Endothelial cell of umbilical vein (primary cell): ENCODE measurements around the gene PLAA. TPM values are rescaled to one million over a fixed set of nuclear protein-coding genes. Genes with fewer than 3 reads are reported as not detected.

Source experiments
- BruUV-seq: library from RNA; stranded (reverse); fragments of 400-500 nt; replicated peaks from 2 replicates; lab custom pipeline; 2021; lab: Mats Ljungman, UMichigan
- CTCF ChIA-PET: fragments of 300-600, 350-600 bp; sonication (Branson Sonifier 250); formaldehyde crosslinking; loops from one replicate; lab custom pipeline; 2021; ENCODE audit warnings: antibody characterized with exemption, inconsistent platforms; lab: Charles Lee
- POLR2A ChIA-PET: fragments of 300-600, 350-600 bp; sonication (Branson Sonifier 250); formaldehyde crosslinking; loops from one replicate; lab custom pipeline; 2021; ENCODE audit warnings: antibody characterized with exemption, inconsistent platforms; lab: Charles Lee
- DNase-seq: peaks from one replicate; pipeline ENCODE4 v3.0.0-alpha.2; 2011; ENCODE audit warnings: low read depth, low spot score
- FAIRE-seq: peaks from 2 replicates; lab custom pipeline; 2011; peaks lifted over from hg19 to GRCh38; lab: Jason Lieb, UNC
- H2AFZ ChIP-seq: 2 replicates; pipeline ENCODE4 v1.6.0; 2012; ENCODE audit warnings: low read depth, low read length, control low read depth, inconsistent platforms
- H3K27ac ChIP-seq: 2 replicates; pipeline ENCODE4 v1.5.1; 2011; ENCODE audit warnings: low read depth, mild to moderate bottlenecking, control low read depth, low read length, moderate library complexity; ENCODE audit not compliant: insufficient read depth
- H3K27me3 ChIP-seq, 2 experiments: 2 replicates each; pipeline versions ENCODE4 v1.6.0 to v1.6.1; 2011; ENCODE audit warnings: low read length in 2 of 2, mixed read lengths in 1 of 2; ENCODE audit not compliant: control insufficient read depth in 2 of 2, insufficient read depth in 2 of 2
- H3K36me3 ChIP-seq, 2 experiments: 2 replicates in 1 of 2; 3 replicates in 1 of 2; pipeline ENCODE4 v1.5.1; 2011; ENCODE audit warnings: low read length in 2 of 2, mild to moderate bottlenecking in 1 of 2, moderate library complexity in 1 of 2; ENCODE audit not compliant: control insufficient read depth in 2 of 2, insufficient read depth in 2 of 2; ENCODE audit errors: extremely low read depth in 1 of 2
- H3K4me1 ChIP-seq: 3 replicates; pipeline ENCODE4 v1.5.1; 2011; ENCODE audit warnings: mild to moderate bottlenecking, low read length; ENCODE audit not compliant: control insufficient read depth, insufficient read depth; ENCODE audit errors: extremely low read depth
- H3K4me2 ChIP-seq: 2 replicates; pipeline ENCODE4 v1.6.1; 2011; ENCODE audit warnings: low read length, control low read depth, mixed read lengths; ENCODE audit not compliant: insufficient read depth
- H3K4me3 ChIP-seq, 3 experiments: fragments of 200-600 bp in 1 of 3; sonication (generic), shearing (Covaris generic) in 1 of 3; replicated peaks in 1 of 3; 2 replicates each; pipeline ENCODE4 v1.5.1; 2011 to 2016; ENCODE audit warnings: control low read depth in 3 of 3, low read length in 3 of 3, mild to moderate bottlenecking in 2 of 3, inconsistent platforms in 1 of 3, low read depth in 1 of 3, moderate library complexity in 1 of 3; ENCODE audit not compliant: insufficient read depth in 1 of 3
- H3K79me2 ChIP-seq: 2 replicates; pipeline ENCODE4 v1.6.0; 2012; ENCODE audit warnings: low read length, inconsistent platforms; ENCODE audit not compliant: control insufficient read depth, insufficient read depth
- H3K9ac ChIP-seq: replicated peaks from 2 replicates; pipeline ENCODE3; 2011; ENCODE audit warnings: low read length, control low read depth; ENCODE audit not compliant: insufficient read depth; ENCODE audit errors: extremely low read depth
- H3K9me1 ChIP-seq: replicated peaks from 3 replicates; pipeline ENCODE4 v1.6.0; 2011; ENCODE audit warnings: mild to moderate bottlenecking, low read length; ENCODE audit not compliant: control insufficient read depth, insufficient read depth; ENCODE audit errors: extremely low read depth
- H3K9me3 ChIP-seq: replicated peaks from 2 replicates; pipeline ENCODE4 v1.5.1; 2012; ENCODE audit warnings: low read length, inconsistent platforms; ENCODE audit not compliant: control insufficient read depth, insufficient read depth
- H4K20me1 ChIP-seq: replicated peaks from 2 replicates; pipeline ENCODE3; 2011; ENCODE audit warnings: mild to moderate bottlenecking, low read length; ENCODE audit not compliant: control insufficient read depth, insufficient read depth; ENCODE audit errors: extremely low read depth
- EZH2 ChIP-seq: IDR thresholded peaks from 2 replicates; pipeline ENCODE4 v1.6.1; 2012; ENCODE audit warnings: borderline replicate concordance, low read depth, mild to moderate bottlenecking, moderate library complexity, low read length, inconsistent platforms; ENCODE audit not compliant: severe bottlenecking
- FOS ChIP-seq: IDR thresholded peaks from 2 replicates; pipeline ENCODE4 v1.6.1; 2011; ENCODE audit warnings: mild to moderate bottlenecking, low read length, moderate library complexity, borderline replicate concordance; ENCODE audit not compliant: insufficient read depth
- MYC ChIP-seq: IDR thresholded peaks from one replicate; pipeline ENCODE4 v1.6.1; 2011; ENCODE audit warnings: mild to moderate bottlenecking, low read depth, low read length
- POLR2AphosphoS5 ChIP-seq: IDR thresholded peaks from 2 replicates; pipeline ENCODE4 v1.6.1; 2012; ENCODE audit warnings: low read depth, mild to moderate bottlenecking, control low read depth, low read length, moderate library complexity; ENCODE audit not compliant: insufficient read depth
- dilution Hi-C: fragments of 300-500 bp; cut with MboI; formaldehyde crosslinking; loops from one replicate; pipeline ENCODE4 v1.15.0; 2019; ENCODE audit warnings: low sequenced_read_pairs; ENCODE audit not compliant: extremely low pct_ligation_motif_present
- intact Hi-C: fragments of 100-400 bp; cut with micrococcal nuclease; formaldehyde crosslinking; loops from one replicate; pipeline ENCODE4 v1.10.0; 2022
- polyA plus RNA-seq, 4 experiments: library from polyadenylated mRNA; depleted of rRNA in 3 of 4; stranded (reverse) in 3 of 4; unstranded in 1 of 4; fragments of >200 nt; gene quantifications; 2 replicates each; pipeline versions ENCODE4 v1.2.1 to v1.2.3, GENCODE V29; 2011 to 2012; ENCODE audit warnings: missing spikeins in 1 of 4
- total RNA-seq: library from RNA; stranded (reverse); gene quantifications from 2 replicates; pipeline ENCODE4 v1.2.3, GENCODE V29; 2021
- TF ChIP-seq, protein P1 (sequence below), 2 donors: IDR thresholded peaks; 1 replicate in 1 of 2; 2 replicates in 1 of 2; pipeline ENCODE4 v1.5.1; 2011; ENCODE audit warnings: low read length in 2 of 2, mild to moderate bottlenecking in 2 of 2, moderate library complexity in 2 of 2, control low read depth in 1 of 2, inconsistent platforms in 1 of 2, low read depth in 1 of 2; ENCODE audit not compliant: insufficient read depth in 1 of 2; ENCODE audit errors: extremely low read depth in 1 of 2

The PLAA gene
- total and polyA plus RNA-seq, 2 donors (not counting 3 experiments of a cell fraction or from before 2014, with no cell fraction given) = 15.6 to 36.9 TPM

DNA sequence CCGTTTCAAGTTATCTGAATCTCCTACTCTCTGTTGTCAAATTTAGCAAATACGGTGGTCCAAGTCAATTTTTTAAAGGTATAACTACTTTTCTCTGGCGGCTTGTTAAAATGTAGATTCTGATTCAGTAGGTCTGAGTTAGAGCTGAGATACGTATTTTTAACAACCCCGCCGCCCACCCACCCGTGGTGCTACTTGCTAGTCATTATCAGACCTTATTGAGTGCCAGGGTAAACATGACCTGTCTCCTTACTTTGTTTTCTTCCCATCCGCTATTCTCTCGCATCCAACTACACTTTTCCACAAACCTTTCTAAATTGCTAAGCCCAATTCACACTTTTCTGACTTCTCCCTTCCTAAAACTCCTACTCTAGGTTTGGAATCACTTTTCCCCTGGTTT, 694 bp upstream of the PLAA start:
- no peaks in the 10 kb centered on the region for H4K20me1 ChIP-seq
- H3K9me3 ChIP-seq = no peaks in the 10 kb centered on the region
- H3K27me3 ChIP-seq = no peaks in the 10 kb centered on the region
- CTCF ChIA-PET = interaction anchor here (0.8 kb wide), 1 partner anchor 55 kb away, joined by 3 read pairs; the partner anchor contains the start of gene CAAP1
- H3K4me3 ChIP-seq = peak overlapping the region; percentile 70 to 90 (median 80)
- H2AFZ ChIP-seq = peak overlapping the region; percentile 53
- dilution Hi-C loops (no loop called here), intact Hi-C loops (loop anchor here (1.0 to 5.0 kb wide), 3 partner anchors 9 to 170 kb away; partner anchors contain the start of genes CAAP1 and IFT74)
- TF ChIP-seq EZH2 (no peak), FOS (no peak), POLR2AphosphoS5 (no peak), MYC (no peak)
- TF ChIP-seq, protein P1, sequence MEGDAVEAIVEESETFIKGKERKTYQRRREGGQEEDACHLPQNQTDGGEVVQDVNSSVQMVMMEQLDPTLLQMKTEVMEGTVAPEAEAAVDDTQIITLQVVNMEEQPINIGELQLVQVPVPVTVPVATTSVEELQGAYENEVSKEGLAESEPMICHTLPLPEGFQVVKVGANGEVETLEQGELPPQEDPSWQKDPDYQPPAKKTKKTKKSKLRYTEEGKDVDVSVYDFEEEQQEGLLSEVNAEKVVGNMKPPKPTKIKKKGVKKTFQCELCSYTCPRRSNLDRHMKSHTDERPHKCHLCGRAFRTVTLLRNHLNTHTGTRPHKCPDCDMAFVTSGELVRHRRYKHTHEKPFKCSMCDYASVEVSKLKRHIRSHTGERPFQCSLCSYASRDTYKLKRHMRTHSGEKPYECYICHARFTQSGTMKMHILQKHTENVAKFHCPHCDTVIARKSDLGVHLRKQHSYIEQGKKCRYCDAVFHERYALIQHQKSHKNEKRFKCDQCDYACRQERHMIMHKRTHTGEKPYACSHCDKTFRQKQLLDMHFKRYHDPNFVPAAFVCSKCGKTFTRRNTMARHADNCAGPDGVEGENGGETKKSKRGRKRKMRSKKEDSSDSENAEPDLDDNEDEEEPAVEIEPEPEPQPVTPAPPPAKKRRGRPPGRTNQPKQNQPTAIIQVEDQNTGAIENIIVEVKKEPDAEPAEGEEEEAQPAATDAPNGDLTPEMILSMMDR (IDR thresholded peaks at IDR 0.05; ENCODE audit: extremely low read depth in 1 of 2, insufficient read depth in 1 of 2, low read depth in 1 of 2, low read length in 2 of 2) = no peak
- peaks cover 42% of the 10 kb centered on the region for H3K79me2 ChIP-seq
- POLR2A ChIA-PET = interaction anchor here (0.7 to 1.5 kb wide), 2 partner anchors 8 to 686 kb away, joined by 3 to 15 read pairs; partner anchors contain the start of gene IFT74
- H3K27ac ChIP-seq = peak overlapping the region; percentile 90
- H3K36me3 ChIP-seq = no peaks in the 10 kb centered on the region
- no peak for DNase-seq
- no peaks in the 10 kb centered on the region for H3K9me1 ChIP-seq
- H3K4me2 ChIP-seq = peak overlapping the region; percentile 98
- peak overlapping the region; percentile 90 for H3K9ac ChIP-seq
- FAIRE-seq = no peak
- BruUV-seq = no TSS peak
- H3K4me1 ChIP-seq = peaks cover 15% of the 10 kb centered on the region
